VCaP (cell line): ENCODE data around the gene ST7.
A peak's percentile ranks its signal among the peaks of the same experiment; 100 is the strongest.
"Not testable (repeated sequence)": the region's sequence is repeated elsewhere in the genome, so short reads cannot be mapped to it uniquely, and the experiment has no call there.

Source experiments
- H3K27ac ChIP-seq: fragments of 450-650 bp; 2 replicates; pipeline ENCODE4 v1.5.1; 2017
- CTCF ChIP-seq: fragments of 450-650 bp; conservative IDR thresholded peaks from 2 replicates; pipeline ENCODE4 v1.5.1; 2017; ENCODE audit warnings: mild to moderate bottlenecking, moderate library complexity

The ST7 gene

GRCh38 chr7:117024811-117025210 is 71.5 kb downstream of the ST7 start:
- no peak overlapping the region for H3K27ac ChIP-seq
- TF ChIP-seq CTCF: no peak

- H3K27ac ChIP-seq: no peak overlapping the region
- TF ChIP-seq CTCF: no peak
Measured at GRCh38 chr7:117025891-117026290, 72.6 kb downstream of the ST7 start.

- H3K27ac ChIP-seq: not testable (repeated sequence)
Measured at GRCh38 chr7:117030346-117030745, 77.0 kb downstream of the ST7 start.

- H3K27ac ChIP-seq: not testable (repeated sequence)
Measured at GRCh38 chr7:117030793-117031192, 77.5 kb downstream of the ST7 start.

- no peak for TF ChIP-seq CTCF
- H3K27ac ChIP-seq: peak overlapping the region; percentile 89
Measured at GRCh38 chr7:117032810-117033209, 79.5 kb downstream of the ST7 start.

DNA sequence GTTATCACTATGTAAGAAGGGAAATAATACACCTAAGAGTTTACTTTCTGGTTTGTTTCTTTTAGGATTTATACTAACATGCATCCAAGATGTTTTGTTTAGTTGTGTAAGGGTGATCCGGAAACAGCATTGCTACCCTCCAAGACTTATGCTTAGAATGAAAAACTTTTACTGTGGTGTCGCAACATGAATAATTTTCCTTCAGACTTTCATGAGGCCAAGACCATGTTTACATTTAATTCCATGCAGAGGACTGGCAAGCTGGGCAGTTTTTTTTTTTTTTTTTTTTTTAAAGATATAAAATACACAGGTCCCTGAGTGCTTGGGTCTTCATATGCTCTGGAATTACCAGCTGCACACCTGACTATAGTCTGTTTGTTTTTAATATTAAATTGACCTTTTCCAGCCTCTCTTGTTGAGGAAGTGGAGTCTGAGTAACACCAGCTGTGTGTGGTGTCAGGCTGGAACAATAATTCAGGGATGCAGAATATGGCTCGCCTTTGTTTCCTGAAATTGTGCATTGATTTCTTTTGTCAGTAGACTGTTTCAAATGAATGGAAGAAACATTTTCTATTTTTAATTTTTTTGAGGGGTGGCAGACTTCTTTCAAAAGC is 81.7 kb downstream of the ST7 start:
- TF ChIP-seq CTCF: no peak
- peak overlapping the region; percentile 89 for H3K27ac ChIP-seq

- H3K27ac ChIP-seq: peak overlapping the region; percentile 89
- no peak for TF ChIP-seq CTCF
Measured at GRCh38 chr7:117035465-117035862, 82.2 kb downstream of the ST7 start.

GRCh38 chr7:117036053-117036669 is 82.9 kb downstream of the ST7 start:
- peak overlapping the region; percentile 89 for H3K27ac ChIP-seq
- TF ChIP-seq CTCF: no peak
